GM12892 (cell line): ENCODE measurements around the gene RBM39.
"Not testable (repeated sequence)": the region's sequence is repeated elsewhere in the genome, so short reads cannot be mapped to it uniquely, and the experiment has no call there.

ENCODE experiments used
- POLR2A ChIP-seq: IDR thresholded peaks from 2 replicates; pipeline ENCODE4 v1.6.1; 2011; ENCODE audit warnings: low read depth, low read length, control low read depth
- POLR2AphosphoS5 ChIP-seq: IDR thresholded peaks from 2 replicates; pipeline ENCODE4 v1.6.1; 2011; ENCODE audit warnings: low read depth, low read length, control low read depth

DNA sequence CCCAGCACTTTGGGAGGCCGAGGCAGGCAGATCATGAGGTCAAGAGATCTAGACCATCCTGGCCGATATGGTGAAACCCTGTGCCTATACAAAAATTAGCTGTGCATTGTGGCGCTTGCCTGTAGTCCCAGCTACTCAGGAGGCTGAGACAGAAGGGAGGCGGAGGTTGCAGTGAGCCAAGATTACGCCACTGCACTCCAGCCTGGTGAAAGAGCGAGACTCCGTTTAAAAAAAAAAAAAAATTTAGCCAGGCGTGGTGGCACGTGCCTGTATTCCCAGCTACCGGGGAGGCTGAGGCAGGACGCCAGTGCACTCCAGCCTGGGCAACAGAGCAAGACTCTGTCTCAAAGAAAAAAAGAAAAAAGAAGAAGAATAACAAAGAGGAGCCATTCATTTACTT is 19.5 kb upstream of the RBM39 start:
- TF ChIP-seq POLR2A, POLR2AphosphoS5: not testable (repeated sequence)
